ENCODE data around the gene KIAA0753. TPM values are rescaled to one million over a fixed set of nuclear protein-coding genes. Genes with fewer than 3 reads are reported as not detected.
A peak's percentile ranks its signal among the peaks of the same experiment; 100 is the strongest.

The KIAA0753 gene
- total and polyA plus RNA-seq, 2 of the 13 experiments (the other 11 are each of a cell fraction or from before 2014, with no cell fraction given) = 5.2 to 9.1 TPM

- TF ChIP-seq ZXDC (CRISPR knock-in tag; IDR thresholded peaks at IDR 0.05) = peak; percentile 90; the same call in 1 of the 2 replicates
- peak; percentile 95 for TF ChIP-seq ZNF674 (CRISPR knock-in tag; IDR thresholded peaks at IDR 0.05; ENCODE audit: low read depth)
- peak; percentile 95 for TF ChIP-seq ZFP91 (CRISPR knock-in tag; IDR thresholded peaks at IDR 0.05; ENCODE audit: borderline replicate concordance)
- TF ChIP-seq AGO2 (optimal IDR thresholded peaks at IDR 0.05; ENCODE audit: low read depth, low read length) = peak; percentile 85
- peak; percentile 99 for TF ChIP-seq ARHGAP35 (CRISPR knock-in tag; IDR thresholded peaks at IDR 0.05; ENCODE audit: borderline replicate concordance)
- no peak; the same call in 1 of the 2 replicates for TF ChIP-seq PHF20 (CRISPR knock-in tag; IDR thresholded peaks at IDR 0.05)
- TF ChIP-seq SPEN (CRISPR knock-in tag; IDR thresholded peaks at IDR 0.05; ENCODE audit: low read depth) = peak; percentile 48; the same call in 1 of the 2 replicates
- TF ChIP-seq MXI1 (IDR thresholded peaks at IDR 0.05; ENCODE audit: borderline replicate concordance, low read depth, low read length) = no peak
- TF ChIP-seq ZNF317 (CRISPR knock-in tag; IDR thresholded peaks at IDR 0.05) = peak; percentile 91
- TF ChIP-seq ZNF547 (CRISPR knock-in tag; IDR thresholded peaks at IDR 0.05) = peak; percentile 100
- TF ChIP-seq KIAA2018 (CRISPR knock-in tag; IDR thresholded peaks at IDR 0.05; ENCODE audit: borderline replicate concordance) = no peak
- TF ChIP-seq ZNF296 (CRISPR knock-in tag; conservative IDR thresholded peaks at IDR 0.05) = peak; percentile 36; the same call in 1 of the 2 replicates
- no peak for TF ChIP-seq POLR2AphosphoS2 (IDR thresholded peaks at IDR 0.05; ENCODE audit: low read depth, low read length)
- TF ChIP-seq GRHL1 (CRISPR knock-in tag; conservative IDR thresholded peaks at IDR 0.05) = no peak
- TF ChIP-seq ZNF33B (CRISPR knock-in tag; IDR thresholded peaks at IDR 0.05) = peak; percentile 99
Measured at GRCh38 chr17:6651919-6652452, 11.5 kb upstream of the KIAA0753 start (continued).
